Stimulated activated CD8-positive, alpha-beta memory T cell treated with anti-CD3 and anti-CD28 coated beads, Interleukin-7, amount 100 ng/mL, for 48 hours (primary cell): ENCODE measurements around the gene APOH.
"Not testable (repeated sequence)": the region's sequence is repeated elsewhere in the genome, so short reads cannot be mapped to it uniquely, and the experiment has no call there.

Source experiments
- DNase-seq, 2 donors: peaks; one replicate each; pipeline ENCODE4 v3.0.0-alpha.2; 2020; ENCODE audit warnings: low read depth in 1 of 2; ENCODE audit errors: extremely low read depth in 1 of 2

Gene APOH, protein sequence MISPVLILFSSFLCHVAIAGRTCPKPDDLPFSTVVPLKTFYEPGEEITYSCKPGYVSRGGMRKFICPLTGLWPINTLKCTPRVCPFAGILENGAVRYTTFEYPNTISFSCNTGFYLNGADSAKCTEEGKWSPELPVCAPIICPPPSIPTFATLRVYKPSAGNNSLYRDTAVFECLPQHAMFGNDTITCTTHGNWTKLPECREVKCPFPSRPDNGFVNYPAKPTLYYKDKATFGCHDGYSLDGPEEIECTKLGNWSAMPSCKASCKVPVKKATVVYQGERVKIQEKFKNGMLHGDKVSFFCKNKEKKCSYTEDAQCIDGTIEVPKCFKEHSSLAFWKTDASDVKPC

DNA sequence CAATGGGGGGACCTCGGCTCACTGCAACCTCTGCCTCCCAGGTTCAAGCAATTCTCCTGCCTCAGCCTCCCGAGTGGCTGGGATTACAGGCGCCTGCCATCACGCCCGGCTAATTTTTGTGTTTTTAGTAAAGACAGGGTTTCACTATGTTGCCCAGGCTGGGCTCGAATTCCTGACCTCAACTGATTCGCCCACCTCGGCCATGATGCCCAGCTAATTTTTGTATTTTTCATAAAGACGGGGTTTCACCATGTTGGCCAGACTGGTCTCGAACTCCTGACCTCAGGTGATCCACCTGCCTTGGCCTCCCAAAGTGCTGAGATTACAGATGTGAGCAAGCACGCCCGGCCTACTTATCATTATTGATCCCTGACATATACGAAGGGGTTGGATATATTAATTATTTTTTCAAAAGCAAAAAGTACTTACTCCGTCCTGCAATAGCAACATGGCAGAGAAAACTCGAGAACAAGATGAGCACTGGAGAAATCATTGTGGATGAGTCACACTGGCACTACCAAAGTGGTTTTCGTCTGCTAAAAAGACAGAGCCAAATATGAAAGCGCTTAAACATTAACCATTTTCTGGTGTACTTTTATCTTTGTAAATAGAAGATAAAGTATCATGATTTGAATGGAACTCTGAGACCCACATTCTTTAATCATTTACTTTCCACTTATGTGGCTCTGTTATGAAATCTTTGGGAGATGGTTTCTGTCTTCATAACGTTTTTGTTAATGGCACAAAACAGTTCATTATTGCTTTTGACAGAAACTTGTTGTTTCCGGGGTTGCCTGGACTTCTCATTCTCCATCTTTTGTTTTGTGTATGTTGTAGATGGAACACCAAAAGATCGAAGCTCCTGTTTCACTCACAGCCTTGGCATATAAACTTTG is at the start of gene APOH:
Gene APOH (minus strand): TSS at position 529 of the 896 bp plus-strand sequence. CDS start 36 bp downstream, at position 493.
- DNase-seq: no peak

DNA sequence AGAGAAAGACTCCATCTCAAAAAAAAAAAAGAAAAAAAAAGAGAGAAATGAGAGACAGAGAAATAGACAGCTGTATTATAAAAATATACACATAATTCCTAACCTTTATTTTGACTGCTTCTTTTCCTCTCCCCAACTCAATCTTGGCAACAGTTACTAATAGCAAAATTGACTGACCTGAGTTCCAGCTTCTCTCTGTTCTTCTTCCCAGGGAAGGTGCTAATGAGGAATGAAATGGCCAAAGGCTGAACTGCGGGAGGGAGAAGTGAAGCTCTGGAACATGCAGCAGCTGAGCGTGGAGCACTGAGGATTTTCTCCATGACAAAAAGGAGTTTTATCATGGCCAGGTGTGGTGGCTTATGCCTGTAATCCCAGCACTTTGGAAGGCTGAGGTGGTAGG is 48.0 kb upstream of the APOH start:
- DNase-seq: no peak

DNA sequence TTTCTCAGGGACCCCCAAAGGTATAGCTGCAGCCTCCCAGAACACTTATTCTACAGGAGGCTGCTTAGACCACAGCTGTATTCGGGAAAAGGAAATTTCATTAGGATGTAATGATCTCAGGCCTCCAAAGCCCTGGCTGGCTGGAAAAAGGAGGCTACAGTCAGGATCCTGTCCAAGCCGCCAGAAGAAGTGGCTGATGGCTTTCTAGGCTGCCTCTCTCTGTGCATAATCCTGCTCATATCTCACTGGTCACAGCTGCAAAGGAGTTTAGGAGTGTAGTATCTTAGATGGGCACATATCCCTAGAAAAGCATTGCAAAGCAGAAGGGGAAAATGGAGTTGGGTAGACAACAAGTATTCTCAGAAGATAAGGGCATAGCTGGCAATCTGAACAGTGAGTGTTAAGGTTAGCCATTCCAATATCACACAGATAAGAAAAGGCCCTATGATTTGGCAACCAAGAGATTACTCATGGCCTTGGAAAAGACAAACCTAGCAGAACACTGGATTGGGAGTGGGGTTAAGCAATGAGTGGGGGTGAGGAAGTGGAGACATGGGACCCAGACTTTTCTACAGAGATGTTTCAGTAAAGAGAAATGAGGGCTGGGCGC is 47.2 kb upstream of the APOH start:
- no peak for DNase-seq

DNA sequence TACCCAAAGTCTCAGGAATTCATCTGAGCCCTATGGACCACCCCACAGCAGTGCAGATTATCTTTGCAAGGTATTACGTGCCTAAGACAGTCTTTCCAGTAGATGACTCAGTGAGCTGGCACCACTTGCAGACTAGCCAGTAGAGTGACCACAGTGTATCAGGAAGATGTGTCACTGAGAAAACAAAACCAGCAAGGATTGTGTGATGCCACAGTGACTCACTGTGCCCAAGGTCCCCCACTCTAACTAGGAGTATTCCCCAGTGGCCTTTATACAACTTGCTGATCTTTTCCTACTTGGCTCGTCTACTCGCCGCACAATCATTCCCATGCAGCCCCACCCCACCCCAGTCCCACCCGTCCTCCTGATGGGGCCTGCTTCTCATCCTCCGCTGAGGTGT is 46.4 kb upstream of the APOH start:
- DNase-seq: peak in 1 of 2 donors; percentile 31

DNA sequence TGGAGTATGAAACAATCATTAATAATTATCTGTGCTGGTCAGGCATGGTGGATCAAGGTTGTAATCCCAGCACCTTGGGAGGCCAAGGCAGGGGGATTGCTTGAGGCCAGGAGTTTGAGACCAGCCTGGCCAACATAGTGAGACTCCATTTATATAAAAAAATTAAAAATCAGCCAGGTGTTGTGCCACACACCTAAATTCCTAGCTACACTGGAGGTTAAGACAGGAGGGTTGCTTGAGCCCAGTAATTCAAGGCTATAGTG is 44.3 kb upstream of the APOH start:
- no peak for DNase-seq

DNA sequence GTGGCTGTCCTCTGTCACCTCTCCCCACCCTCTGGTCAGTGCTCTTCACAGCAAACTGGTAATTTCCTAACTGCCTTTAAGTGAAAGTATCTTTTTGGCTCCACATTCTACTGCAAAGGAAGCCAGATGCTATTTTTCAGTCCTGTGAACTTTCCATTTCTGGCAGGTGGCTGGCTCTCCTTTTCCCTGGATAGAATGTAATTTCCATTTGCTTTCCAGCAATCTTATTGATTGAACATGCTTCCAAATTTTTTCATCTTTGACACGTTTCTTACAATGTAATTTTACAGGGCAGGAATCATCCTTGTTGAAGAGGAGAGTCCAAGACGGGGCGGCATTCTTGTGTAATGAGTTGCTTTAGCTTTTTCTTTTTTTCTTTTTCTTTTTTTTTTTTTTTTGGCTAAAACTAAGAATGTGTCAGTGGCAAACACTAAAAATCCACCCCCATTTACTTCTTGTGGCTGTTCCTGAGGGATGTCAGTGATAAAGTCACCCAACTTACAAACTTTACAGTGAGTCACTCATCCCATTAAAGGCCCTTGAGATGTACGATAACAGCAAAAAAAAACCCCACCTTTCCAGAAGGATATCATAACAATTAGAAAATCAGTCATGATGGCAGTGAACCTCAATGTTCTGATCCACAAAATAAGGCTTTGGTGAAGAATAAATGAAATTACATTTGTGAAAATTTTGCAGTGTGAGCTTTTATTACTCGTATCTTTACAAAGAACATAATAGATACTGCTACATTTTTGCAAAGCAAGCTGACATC is 43.8 kb upstream of the APOH start:
- no peak for DNase-seq

DNA sequence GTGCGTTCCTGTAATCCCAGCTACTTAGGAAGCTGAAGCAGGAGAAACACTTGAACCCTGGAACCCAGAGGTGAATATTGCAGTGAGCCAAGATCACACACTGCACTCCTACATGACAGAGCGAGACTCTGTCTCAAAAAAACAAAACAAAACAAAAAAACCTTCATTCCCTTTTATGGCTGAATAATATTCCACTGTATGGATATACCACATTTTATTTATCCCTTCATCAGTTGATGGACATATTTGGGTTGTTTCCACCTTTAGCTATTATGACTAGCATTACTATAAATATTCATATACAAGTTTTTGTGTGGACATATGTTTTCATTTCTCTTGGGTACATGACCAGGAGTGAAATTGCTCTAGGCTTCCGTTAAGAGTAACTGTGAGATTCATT is 42.3 kb upstream of the APOH start:
- no peak for DNase-seq

DNA sequence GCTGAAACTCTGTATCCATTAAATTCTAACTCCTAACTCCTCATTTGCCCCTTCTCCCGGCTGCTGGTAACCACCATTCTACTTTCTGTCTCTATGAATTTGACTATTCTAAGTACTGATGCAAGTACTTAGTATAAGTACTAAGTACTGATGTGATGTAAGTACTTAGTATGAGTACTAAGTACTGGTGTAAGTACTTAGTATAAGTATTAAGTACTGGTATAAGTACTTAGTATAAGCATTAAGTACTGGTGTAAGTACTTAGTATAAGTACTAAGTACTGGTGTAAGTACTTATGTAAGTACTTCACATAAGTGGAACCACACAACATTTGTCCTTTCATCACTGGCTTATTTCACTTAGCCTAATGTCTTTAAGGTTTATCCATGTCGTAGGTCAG is 40.9 kb upstream of the APOH start:
- DNase-seq: no peak

DNA sequence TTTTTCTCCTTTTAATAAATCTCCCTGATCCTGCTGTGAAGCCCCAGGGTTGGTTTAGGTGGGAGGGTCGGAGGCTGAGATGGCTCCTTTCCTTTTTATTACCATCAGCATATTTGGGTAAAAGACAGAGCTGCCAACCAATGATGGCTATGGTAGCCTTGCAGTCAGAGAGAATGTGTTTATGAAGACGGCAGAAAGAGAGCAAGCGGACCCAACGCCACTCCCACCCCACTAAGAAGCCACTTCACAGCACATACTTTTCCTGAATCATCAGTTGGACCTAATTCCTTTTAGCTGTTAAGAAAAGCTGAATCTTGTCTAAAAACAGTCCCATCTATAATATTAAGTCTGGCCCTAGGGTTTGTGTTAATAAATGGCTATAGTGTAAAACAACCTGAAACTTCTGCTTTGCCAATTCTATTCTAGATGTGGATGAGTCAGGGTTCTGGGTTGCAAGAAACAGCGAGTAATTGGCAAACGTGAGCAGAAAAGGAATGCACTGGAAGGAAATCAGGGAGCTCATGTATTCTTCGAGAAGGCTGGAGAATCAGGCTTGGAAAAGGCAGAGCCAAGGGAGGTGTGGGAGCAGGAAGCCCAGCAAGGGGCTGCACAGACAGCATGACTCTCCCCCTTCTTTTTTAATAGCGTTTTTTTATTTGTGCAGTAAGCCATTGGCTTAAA is 39.2 kb upstream of the APOH start:
- no peak for DNase-seq

DNA sequence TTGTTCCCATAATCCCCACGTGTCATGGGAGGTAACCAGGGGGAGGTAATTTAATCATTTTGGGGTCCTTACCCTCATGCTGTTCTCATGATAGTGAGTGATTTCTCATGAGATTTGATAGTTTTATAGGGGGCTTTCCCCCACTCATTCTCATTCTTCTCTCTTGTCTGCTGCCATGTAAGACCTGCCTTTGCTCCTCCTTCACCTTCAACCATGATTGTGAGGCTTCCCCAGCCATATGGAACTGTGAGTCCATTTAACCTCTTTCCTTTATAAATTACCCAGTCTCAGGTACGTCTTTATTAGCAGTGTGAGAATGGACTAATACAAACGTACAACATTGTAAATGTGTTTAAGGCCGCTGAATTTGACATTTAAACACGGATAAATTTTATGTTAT is 35.5 kb upstream of the APOH start:
- DNase-seq: no peak

DNA sequence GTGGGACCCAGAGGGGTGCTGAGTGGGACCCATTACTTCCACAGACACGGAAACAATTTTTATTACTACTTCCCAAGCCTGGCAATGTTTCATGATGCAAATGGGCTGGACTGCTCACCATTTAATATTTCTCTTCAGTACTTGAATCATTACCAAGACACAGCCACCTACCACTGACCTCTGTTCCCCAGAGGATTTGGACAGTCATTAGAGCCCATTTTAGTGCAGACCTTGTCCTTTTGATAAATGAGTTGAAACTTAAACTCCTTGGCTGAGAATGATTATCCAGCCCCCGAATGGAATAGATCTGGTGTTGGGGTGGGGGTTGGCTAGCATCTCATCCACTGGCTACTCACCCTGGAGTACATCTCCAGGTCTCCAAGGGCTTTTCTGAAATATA is 33.6 kb upstream of the APOH start:
- no peak for DNase-seq

DNA sequence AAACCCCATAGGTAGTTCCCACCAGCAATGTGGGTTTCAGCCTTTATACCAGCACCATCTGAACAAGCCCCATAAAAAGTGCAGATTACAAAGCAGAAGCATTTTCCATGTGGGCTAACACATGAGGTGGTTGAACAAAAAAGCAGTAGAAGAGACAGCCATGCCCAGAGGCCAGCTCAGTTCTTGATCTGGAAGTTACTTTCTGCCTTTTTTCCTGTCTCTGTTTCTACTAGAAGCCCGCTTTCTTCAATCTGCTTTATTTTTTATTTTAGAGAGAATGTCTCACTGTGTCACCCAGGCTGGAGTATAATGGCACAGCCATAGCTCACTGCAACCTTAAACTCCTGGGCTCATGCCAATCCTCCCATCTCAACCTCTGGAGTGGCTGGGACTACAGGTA is 31.5 kb upstream of the APOH start:
- DNase-seq: no peak

DNA sequence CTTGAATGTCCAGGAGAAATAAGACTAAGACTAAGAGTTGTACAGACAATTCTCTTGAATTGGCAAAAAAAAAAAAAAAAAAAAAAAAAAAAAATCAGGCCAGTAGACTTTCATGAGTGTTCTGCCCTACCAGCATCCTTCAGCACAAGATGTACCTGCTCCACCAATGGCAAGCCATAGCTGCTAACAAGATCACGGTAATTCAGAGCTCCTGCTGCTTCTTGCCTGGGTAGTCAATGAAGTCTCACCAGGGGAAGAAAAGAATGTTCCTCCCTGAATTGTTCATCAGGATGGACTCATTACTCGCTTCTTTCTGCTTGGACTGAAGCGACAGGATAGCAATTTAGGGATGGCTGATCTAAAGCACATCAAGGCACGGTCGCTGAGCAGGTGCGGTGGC is 31.1 kb upstream of the APOH start:
- no peak for DNase-seq

DNA sequence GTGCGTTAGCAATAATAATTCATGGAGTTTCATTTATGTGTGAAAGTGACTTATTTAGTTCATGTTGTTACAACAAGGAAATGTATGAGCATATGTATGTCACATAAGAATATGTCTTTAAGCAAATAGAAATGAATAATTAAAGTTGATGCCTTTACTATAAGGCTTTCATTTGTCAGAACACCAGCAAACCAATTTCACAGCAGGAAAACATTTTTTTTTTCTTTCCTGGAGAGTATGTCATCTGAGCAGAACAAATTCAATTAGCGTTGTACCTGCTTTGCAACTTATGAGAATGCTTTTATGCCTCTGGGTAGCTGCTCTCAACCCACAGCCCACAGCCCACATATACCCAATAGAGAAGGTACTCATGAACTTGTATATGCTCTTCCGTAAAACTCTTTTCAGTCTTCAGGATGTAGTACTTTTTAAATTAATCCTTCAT is 26.3 kb upstream of the APOH start:
- DNase-seq: no peak

DNA sequence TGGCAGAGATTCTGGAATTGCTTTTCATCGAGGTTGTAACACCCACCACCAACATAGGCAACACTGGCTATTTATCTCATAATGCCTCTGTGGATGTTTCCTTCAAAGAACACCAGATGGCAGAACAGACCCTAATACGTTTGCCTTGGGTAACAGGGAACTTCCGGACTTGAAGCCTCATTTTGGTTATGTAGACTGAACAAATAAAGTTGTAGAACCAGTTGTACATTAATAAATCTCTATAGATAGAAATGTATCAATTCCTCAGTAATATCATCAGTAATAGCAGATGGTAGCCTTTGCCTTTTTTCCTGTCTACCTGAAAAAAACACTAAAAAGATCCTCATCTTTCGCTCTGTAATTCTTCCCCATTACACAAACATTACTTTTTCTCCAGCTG is 25.9 kb upstream of the APOH start:
- DNase-seq: no peak

DNA sequence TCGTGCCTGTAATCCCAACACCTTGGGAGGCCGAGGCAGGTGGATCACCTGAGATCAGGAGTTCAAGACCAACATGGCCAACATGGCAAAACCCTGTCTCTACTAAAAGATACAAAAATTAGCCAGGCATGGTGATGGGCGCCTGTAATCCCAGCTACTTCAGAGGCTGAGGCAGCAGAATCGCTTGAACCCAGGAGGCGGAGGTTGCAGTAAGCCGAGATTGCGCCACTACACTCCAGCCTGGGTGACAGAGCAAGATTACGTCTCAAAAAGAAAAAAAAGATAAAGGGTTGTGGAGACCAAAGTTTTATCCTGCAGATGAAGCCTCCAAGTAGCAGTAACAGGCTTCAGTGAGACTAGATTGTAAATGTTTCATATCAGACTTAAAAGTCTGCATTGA is 24.2 kb upstream of the APOH start:
- DNase-seq: not testable (repeated sequence)

DNA sequence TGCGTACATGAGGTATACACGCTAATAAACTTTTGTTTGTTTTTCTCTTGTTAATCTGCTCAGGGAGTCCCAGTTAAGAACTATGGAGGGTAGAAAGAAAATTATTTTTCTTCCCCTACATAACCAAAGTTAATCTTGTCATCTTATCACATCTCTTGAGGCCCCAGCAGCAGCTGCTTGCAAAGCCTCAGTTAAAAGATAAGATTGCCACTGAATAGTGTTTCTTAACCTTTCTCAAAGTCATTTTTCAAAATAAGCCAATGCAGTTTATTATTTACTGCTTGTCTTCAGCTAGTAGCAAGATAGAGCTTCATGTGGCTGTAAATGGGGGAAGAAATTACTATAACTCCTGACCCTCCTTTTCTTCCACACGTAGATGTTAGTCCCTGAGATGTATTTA is 21.5 kb upstream of the APOH start:
- DNase-seq: no peak

DNA sequence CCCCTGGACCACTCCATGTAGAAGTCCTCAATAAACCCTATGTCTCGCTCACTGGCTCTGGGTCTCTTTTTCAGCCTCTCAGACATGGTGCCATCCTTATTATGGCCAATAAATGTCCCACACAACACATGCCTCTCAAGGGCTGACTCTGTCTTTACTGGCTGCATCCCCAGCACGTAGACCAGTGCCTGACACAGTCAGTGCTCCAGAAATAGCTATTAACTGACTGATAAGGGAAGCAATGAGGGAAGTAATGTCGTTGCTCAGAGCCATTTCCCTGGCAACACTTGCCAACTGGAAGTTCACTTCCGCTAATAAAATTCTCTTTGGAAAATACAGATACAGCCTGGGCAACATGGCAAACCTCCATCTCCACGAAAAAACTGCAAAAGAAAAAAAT is 19.1 kb upstream of the APOH start:
- DNase-seq: no peak

DNA sequence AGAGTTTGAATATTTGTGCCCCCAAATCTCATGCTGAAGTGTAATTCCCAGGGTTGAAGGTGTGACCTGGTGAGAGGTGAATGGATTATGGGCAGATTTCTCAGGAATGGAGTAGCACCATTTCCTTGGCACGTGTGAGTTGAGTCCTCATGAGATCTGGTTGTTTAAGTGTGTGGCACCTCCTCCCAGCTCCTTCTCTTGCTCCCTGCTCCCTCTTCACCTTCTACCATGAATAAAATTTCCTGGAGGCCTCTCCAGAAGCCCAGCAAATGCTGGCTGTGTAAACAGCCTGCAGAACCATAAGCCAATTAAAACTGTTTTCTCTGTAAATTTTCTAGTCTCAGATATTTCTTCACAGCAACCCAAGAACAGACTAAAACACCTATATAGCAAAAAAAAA is 12.6 kb upstream of the APOH start:
- no peak for DNase-seq

DNA sequence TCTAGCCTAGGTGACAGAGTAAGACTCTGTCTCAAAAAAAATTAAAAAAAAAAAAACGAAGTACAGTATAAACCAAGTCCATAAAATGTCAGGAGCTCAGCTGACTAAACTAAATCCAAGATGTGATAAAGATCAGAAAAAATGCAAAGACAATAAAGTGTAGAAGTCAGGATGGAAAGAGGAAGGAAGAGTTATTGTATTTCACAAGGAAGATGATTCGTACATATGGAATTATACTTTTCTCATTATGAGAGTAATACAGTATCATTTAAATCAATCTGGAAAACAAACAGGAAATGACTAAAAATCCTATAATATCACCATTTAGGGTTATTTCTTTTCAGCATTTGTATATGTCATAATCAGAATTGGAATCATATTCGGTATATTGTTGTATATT is 11.4 kb upstream of the APOH start:
- no peak for DNase-seq

DNA sequence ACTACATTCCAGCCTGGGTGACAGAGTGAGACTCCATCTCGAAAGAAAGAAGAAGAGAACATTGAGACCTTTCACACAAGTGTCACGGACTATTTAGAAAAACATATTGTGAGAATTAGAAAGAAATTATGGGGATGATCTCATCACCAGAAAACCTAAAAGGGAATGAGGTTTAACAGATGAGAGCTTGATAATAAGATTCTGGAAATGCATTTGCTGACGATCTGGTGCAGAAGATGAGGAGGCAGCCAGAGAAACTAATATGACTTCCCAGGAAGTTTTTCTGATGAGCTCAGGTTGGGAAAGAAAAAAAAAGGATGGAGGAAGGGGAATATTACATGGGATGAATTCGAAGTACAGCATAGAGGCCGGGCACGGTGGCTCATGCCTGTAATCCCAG is 10.8 kb upstream of the APOH start:
- DNase-seq: no peak
